ENCODE data around the gene TOR3A. TPM values are rescaled to one million over a fixed set of nuclear protein-coding genes. Genes with fewer than 3 reads are reported as not detected.

TOR3A gene
- total RNA-seq, 8 experiments from 2014 or later = 9.2 to 27.9 (median 13.4) TPM

- no peak for ATAC-seq (replicated peaks in 6 of 8)
- Histone ChIP-seq H3K4me3 (no peak overlapping the region), H3K27ac (no peak overlapping the region), H3K4me1 (replicated peaks in 1 of 2) (peaks cover 0 to 8% of the 10 kb centered on the region in 2 donors)
- in situ Hi-C loops (cut with MboI; ENCODE audit: low pct_unique_long_range_greater_than_20kb in 2 of 9, low sequenced_read_pairs in 9 of 9, unreplicated experiment in 9 of 9) = no loop called here
- WGBS, 10 experiments = 14 to 100% (median 96%) methylated on average over 1 of the region's 1 CpG; no CpG with 5 or more reads in 1 of the 10 experiments
Observed at GRCh38 chr1:179144626-179145025, 62.8 kb downstream of the TOR3A start.

GRCh38 chr1:179145521-179145920, 63.7 kb downstream of the TOR3A start:
- no peak for ATAC-seq (replicated peaks in 6 of 8)
- WGBS, 10 experiments = 91 to 100% (median 98%) methylated on average over 2 to 3 of the region's 3 CpGs; no CpG with 5 or more reads in 2 of the 10 experiments
- H3K4me1 ChIP-seq (replicated peaks in 1 of 2) = peaks cover 0 to 8% of the 10 kb centered on the region in 2 donors
- H3K4me3 ChIP-seq = no peak overlapping the region
- no peak overlapping the region for H3K27ac ChIP-seq
- in situ Hi-C loops (cut with MboI; ENCODE audit: low pct_unique_long_range_greater_than_20kb in 2 of 9, low sequenced_read_pairs in 9 of 9, unreplicated experiment in 9 of 9) = no loop called here

Other genes with a start within 250 kb of the TOR3A start
- 10 to 100 TPM in 1 of 8 experiments, 1 to 10 TPM in 4, under 1 TPM in 3; 0.25 to 11.9 (median 1.3) TPM for gene ANGPTL1, start 211.0 kb upstream of the TOR3A start, total RNA-seq
- 10 to 100 TPM; 28.0 to 40.5 (median 33.2) TPM for gene FAM20B, start 56.2 kb upstream of the TOR3A start, total RNA-seq
- gene ABL2, start 147.6 kb downstream of the TOR3A start, total RNA-seq = 10 to 100 TPM; 12.3 to 26.6 (median 18.1) TPM
- gene SOAT1, start 211.7 kb downstream of the TOR3A start, total RNA-seq = 10 to 100 TPM in 6 of 8 experiments, 1 to 10 TPM in 2; 9.3 to 35.2 (median 11.8) TPM

Measured in motor neuron (in vitro differentiated cells).